ENCODE measurements around the gene HUNK. TPM values are rescaled to one million over a fixed set of nuclear protein-coding genes. Genes with fewer than 3 reads are reported as not detected.

Gene HUNK
- total RNA-seq, 1 donor from 2014 or later, result 0.77 TPM

- no peaks in the 10 kb centered on the region for H3K36me3 Mint-ChIP-seq (ENCODE audit: low read depth, unreplicated experiment)
- Histone ChIP-seq H3K9me3 (ENCODE audit: insufficient read depth, low read depth, low read length) (no peaks in the 10 kb centered on the region), H3K9ac (ENCODE audit: low read length) (no peak overlapping the region), H3K27ac (ENCODE audit: low read depth, low read length) (no peak overlapping the region), H2AFZ (ENCODE audit: low read depth, low read length) (no peak overlapping the region), H4K20me1 (ENCODE audit: insufficient read depth, low read length) (no peaks in the 10 kb centered on the region), H3K4me2 (ENCODE audit: low read length) (no peak overlapping the region), H3K4me3 (ENCODE audit: insufficient read depth, low read depth, low read length) (no peak overlapping the region), H3K27me3 (ENCODE audit: insufficient read depth, low read length) (no peaks in the 10 kb centered on the region), H3K36me3 (ENCODE audit: insufficient read depth, low read length) (no peaks in the 10 kb centered on the region), H3K4me1 (ENCODE audit: insufficient read depth, low read length) (no peaks in the 10 kb centered on the region), H3K79me2 (ENCODE audit: insufficient read depth, low read length) (no peaks in the 10 kb centered on the region)
- DNase-seq (ENCODE audit: low read depth) (no peak), FAIRE-seq (peak; percentile 52)
- TF ChIP-seq EZH2 (IDR thresholded peaks at IDR 0.05; ENCODE audit: insufficient read depth, low read length) (no peak), CTCF (IDR thresholded peaks at IDR 0.05; ENCODE audit: insufficient read depth, low read depth, low read length) (no peak)
- peaks cover 2% of the 10 kb centered on the region for H3K27me3 Mint-ChIP-seq (ENCODE audit: low read depth, unreplicated experiment)
- H3K4me3 Mint-ChIP-seq (ENCODE audit: unreplicated experiment), result no peak overlapping the region
- H3K27ac Mint-ChIP-seq (ENCODE audit: unreplicated experiment), result no peak overlapping the region
- H3K4me1 Mint-ChIP-seq (ENCODE audit: low read depth, unreplicated experiment), result no peaks in the 10 kb centered on the region
- no peaks in the 10 kb centered on the region for H3K9me3 Mint-ChIP-seq (ENCODE audit: unreplicated experiment)
Observed at GRCh38 chr21:31938330-31939301, 65.8 kb downstream of the HUNK start.

DNA sequence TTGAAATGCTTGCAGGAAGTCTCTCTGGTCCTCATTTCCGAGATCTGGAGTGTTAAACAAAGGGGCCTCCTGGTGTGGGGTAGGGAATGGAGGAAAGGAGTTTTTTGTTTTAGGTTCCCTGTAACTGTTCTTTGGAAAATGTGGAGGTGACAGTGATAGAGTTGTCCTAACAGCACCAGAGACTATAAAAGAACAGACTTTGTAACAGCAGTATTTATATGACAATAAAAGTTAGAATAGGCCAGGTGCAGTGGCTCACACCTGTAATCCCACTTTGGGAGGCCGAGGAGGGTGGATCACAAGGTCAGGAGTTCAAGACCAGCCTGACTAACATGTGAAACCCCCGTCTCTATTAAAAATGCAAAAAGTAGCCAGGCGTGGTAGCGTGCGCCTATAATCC lies 68.9 kb downstream of the HUNK start:
- Mint-ChIP-seq H3K27me3 (ENCODE audit: low read depth, unreplicated experiment) (peaks cover 2% of the 10 kb centered on the region), H3K36me3 (ENCODE audit: low read depth, unreplicated experiment) (no peaks in the 10 kb centered on the region), H3K4me3 (ENCODE audit: unreplicated experiment) (no peak overlapping the region), H3K27ac (ENCODE audit: unreplicated experiment) (no peak overlapping the region), H3K9me3 (ENCODE audit: unreplicated experiment) (no peaks in the 10 kb centered on the region), H3K4me1 (ENCODE audit: low read depth, unreplicated experiment) (peaks cover 10% of the 10 kb centered on the region)
- TF ChIP-seq EZH2 (IDR thresholded peaks at IDR 0.05; ENCODE audit: insufficient read depth, low read length) (no peak), CTCF (IDR thresholded peaks at IDR 0.05; ENCODE audit: insufficient read depth, low read depth, low read length) (no peak)
- Histone ChIP-seq H3K9ac (ENCODE audit: low read length) (no peak overlapping the region), H2AFZ (ENCODE audit: low read depth, low read length) (no peak overlapping the region), H3K9me3 (ENCODE audit: insufficient read depth, low read depth, low read length) (no peaks in the 10 kb centered on the region), H3K27ac (ENCODE audit: low read depth, low read length) (no peak overlapping the region), H3K4me3 (ENCODE audit: insufficient read depth, low read depth, low read length) (no peak overlapping the region), H3K4me2 (ENCODE audit: low read length) (no peak overlapping the region), H4K20me1 (ENCODE audit: insufficient read depth, low read length) (no peaks in the 10 kb centered on the region), H3K36me3 (ENCODE audit: insufficient read depth, low read length) (no peaks in the 10 kb centered on the region), H3K4me1 (ENCODE audit: insufficient read depth, low read length) (peaks cover 3% of the 10 kb centered on the region), H3K79me2 (ENCODE audit: insufficient read depth, low read length) (no peaks in the 10 kb centered on the region), H3K27me3 (ENCODE audit: insufficient read depth, low read length) (no peaks in the 10 kb centered on the region)
- no peak for DNase-seq (ENCODE audit: low read depth)
- FAIRE-seq, result no peak

- peaks cover 3% of the 10 kb centered on the region for H3K4me1 ChIP-seq (ENCODE audit: insufficient read depth, low read length)
- Mint-ChIP-seq H3K27me3 (ENCODE audit: low read depth, unreplicated experiment) (peaks cover 4% of the 10 kb centered on the region), H3K36me3 (ENCODE audit: low read depth, unreplicated experiment) (no peaks in the 10 kb centered on the region), H3K4me3 (ENCODE audit: unreplicated experiment) (no peak overlapping the region), H3K4me1 (ENCODE audit: low read depth, unreplicated experiment) (peaks cover 11% of the 10 kb centered on the region), H3K9me3 (ENCODE audit: unreplicated experiment) (no peaks in the 10 kb centered on the region), H3K27ac (ENCODE audit: unreplicated experiment) (no peak overlapping the region)
- DNase-seq (ENCODE audit: low read depth) (no peak), FAIRE-seq (no peak)
- no peak overlapping the region for H3K4me2 ChIP-seq (ENCODE audit: low read length)
- H3K27ac ChIP-seq (ENCODE audit: low read depth, low read length), result no peak overlapping the region
- no peaks in the 10 kb centered on the region for H3K79me2 ChIP-seq (ENCODE audit: insufficient read depth, low read length)
- H3K27me3 ChIP-seq (ENCODE audit: insufficient read depth, low read length), result no peaks in the 10 kb centered on the region
- H3K9ac ChIP-seq (ENCODE audit: low read length), result no peak overlapping the region
- H3K9me3 ChIP-seq (ENCODE audit: insufficient read depth, low read depth, low read length), result no peaks in the 10 kb centered on the region
- H4K20me1 ChIP-seq (ENCODE audit: insufficient read depth, low read length), result no peaks in the 10 kb centered on the region
- no peak overlapping the region for H2AFZ ChIP-seq (ENCODE audit: low read depth, low read length)
- no peaks in the 10 kb centered on the region for H3K36me3 ChIP-seq (ENCODE audit: insufficient read depth, low read length)
- no peak overlapping the region for H3K4me3 ChIP-seq (ENCODE audit: insufficient read depth, low read depth, low read length)
- TF ChIP-seq CTCF (IDR thresholded peaks at IDR 0.05; ENCODE audit: insufficient read depth, low read depth, low read length) (no peak), EZH2 (IDR thresholded peaks at IDR 0.05; ENCODE audit: insufficient read depth, low read length) (no peak)
Observed at GRCh38 chr21:31943561-31943960, 70.7 kb downstream of the HUNK start.

All from astrocyte (in vitro differentiated cells and primary cell).